SU-DHL-6 (cell line): ENCODE measurements around the gene ALDH4A1.

Experiments
- CTCF ChIP-seq: fragments of 200-600 bp; sonication (generic); IDR thresholded peaks from one replicate; pipeline ENCODE4 v1.5.1; 2017; ENCODE audit warnings: antibody characterized with exemption, mild to moderate bottlenecking, low read length, moderate library complexity; ENCODE audit not compliant: insufficient read depth, poor library complexity, severe bottlenecking
- EZH2phosphoT487 ChIP-seq: fragments of 200-600 bp; sonication (generic), shearing (Covaris generic); conservative IDR thresholded peaks from 2 replicates; pipeline ENCODE4 v1.6.1; 2018; ENCODE audit warnings: mild to moderate bottlenecking, antibody characterized with exemption, low read length, moderate library complexity, mixed read lengths

GRCh38 chr1:18881642-18882431 lies 20.5 kb downstream of the ALDH4A1 start:
- TF ChIP-seq CTCF (no peak), EZH2phosphoT487 (no peak)
